NB4 (cell line): Measurements from ENCODE around the gene UGT1A3.

Experiments
- MAX ChIP-seq: IDR thresholded peaks from 2 replicates; pipeline ENCODE4 v1.6.1; 2011; ENCODE audit warnings: low read depth, low read length
- MYC ChIP-seq: IDR thresholded peaks from 2 replicates; pipeline ENCODE4 v1.6.1; 2011; ENCODE audit warnings: low read depth, low read length
- POLR2A ChIP-seq: IDR thresholded peaks from 2 replicates; pipeline ENCODE4 v1.6.1; 2011; ENCODE audit warnings: mild to moderate bottlenecking; ENCODE audit not compliant: insufficient read length; ENCODE audit errors: extremely low read depth
- TF ChIP-seq, protein P1 (sequence below): IDR thresholded peaks from one replicate; pipeline ENCODE4 v1.5.1; 2012; ENCODE audit warnings: low read depth, low read length

- TF ChIP-seq, protein P1, sequence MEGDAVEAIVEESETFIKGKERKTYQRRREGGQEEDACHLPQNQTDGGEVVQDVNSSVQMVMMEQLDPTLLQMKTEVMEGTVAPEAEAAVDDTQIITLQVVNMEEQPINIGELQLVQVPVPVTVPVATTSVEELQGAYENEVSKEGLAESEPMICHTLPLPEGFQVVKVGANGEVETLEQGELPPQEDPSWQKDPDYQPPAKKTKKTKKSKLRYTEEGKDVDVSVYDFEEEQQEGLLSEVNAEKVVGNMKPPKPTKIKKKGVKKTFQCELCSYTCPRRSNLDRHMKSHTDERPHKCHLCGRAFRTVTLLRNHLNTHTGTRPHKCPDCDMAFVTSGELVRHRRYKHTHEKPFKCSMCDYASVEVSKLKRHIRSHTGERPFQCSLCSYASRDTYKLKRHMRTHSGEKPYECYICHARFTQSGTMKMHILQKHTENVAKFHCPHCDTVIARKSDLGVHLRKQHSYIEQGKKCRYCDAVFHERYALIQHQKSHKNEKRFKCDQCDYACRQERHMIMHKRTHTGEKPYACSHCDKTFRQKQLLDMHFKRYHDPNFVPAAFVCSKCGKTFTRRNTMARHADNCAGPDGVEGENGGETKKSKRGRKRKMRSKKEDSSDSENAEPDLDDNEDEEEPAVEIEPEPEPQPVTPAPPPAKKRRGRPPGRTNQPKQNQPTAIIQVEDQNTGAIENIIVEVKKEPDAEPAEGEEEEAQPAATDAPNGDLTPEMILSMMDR = no peak
- TF ChIP-seq POLR2A = no peak
- no peak for TF ChIP-seq MYC
- TF ChIP-seq MAX = no peak
Observed at GRCh38 chr2:233713262-233713615, 15.6 kb upstream of the UGT1A3 start.
